Duodenal mucosa (tissue), 2 donors: ENCODE results near the gene NBPF3.
"Not testable (repeated sequence)": the region's sequence is repeated elsewhere in the genome, so short reads cannot be mapped to it uniquely, and the experiment has no call there.

Source experiments
- H3K27ac ChIP-seq: one replicate; pipeline ENCODE4 v1.7.0; 2013; ENCODE audit warnings: low read depth, low read length
- H3K27me3 ChIP-seq, 2 donors: one replicate each; pipeline ENCODE4 v1.7.0; 2013; ENCODE audit warnings: low read length in 2 of 2, control low read depth in 1 of 2; ENCODE audit not compliant: insufficient read depth in 2 of 2, control insufficient read depth in 1 of 2
- H3K36me3 ChIP-seq, 2 donors: one replicate each; pipeline ENCODE4 v1.7.0; 2013; ENCODE audit warnings: low read length in 2 of 2, control low read depth in 1 of 2; ENCODE audit not compliant: insufficient read depth in 2 of 2, control insufficient read depth in 1 of 2
- H3K4me1 ChIP-seq, 2 donors: one replicate each; pipeline ENCODE4 v1.7.0; 2013; ENCODE audit warnings: low read length in 2 of 2, control low read depth in 1 of 2; ENCODE audit not compliant: insufficient read depth in 2 of 2, control insufficient read depth in 1 of 2
- H3K4me3 ChIP-seq, 2 donors: one replicate each; pipeline ENCODE4 v1.7.0; 2013; ENCODE audit warnings: low read length in 2 of 2, low read depth in 1 of 2
- H3K9ac ChIP-seq, 2 donors: one replicate each; pipeline ENCODE4 v1.7.0; 2013; ENCODE audit warnings: low read length in 2 of 2, low read depth in 1 of 2
- H3K9me3 ChIP-seq, 2 donors: one replicate each; pipeline ENCODE4 v1.7.0; 2013; ENCODE audit warnings: low read length in 2 of 2, control low read depth in 1 of 2; ENCODE audit not compliant: control insufficient read depth in 1 of 2

The NBPF3 gene

GRCh38 chr1:21457654-21458053 lies 17.7 kb downstream of the NBPF3 start:
- H3K36me3 ChIP-seq: no peaks in the 10 kb centered on the region
- H3K4me3 ChIP-seq: no peak overlapping the region
- H3K4me1 ChIP-seq: no peaks in the 10 kb centered on the region
- no peaks in the 10 kb centered on the region for H3K9me3 ChIP-seq
- H3K9ac ChIP-seq: no peak overlapping the region
- no peak overlapping the region for H3K27ac ChIP-seq
- no peaks in the 10 kb centered on the region for H3K27me3 ChIP-seq

- not testable (repeated sequence) for H3K27ac ChIP-seq, H3K27me3 ChIP-seq, H3K9me3 ChIP-seq, H3K36me3 ChIP-seq, H3K9ac ChIP-seq, H3K4me3 ChIP-seq, H3K4me1 ChIP-seq
Observed at GRCh38 chr1:21465127-21465526, 25.2 kb downstream of the NBPF3 start.

- H3K4me3 ChIP-seq, H3K4me1 ChIP-seq, H3K27me3 ChIP-seq, H3K36me3 ChIP-seq, H3K9me3 ChIP-seq, H3K27ac ChIP-seq, H3K9ac ChIP-seq: not testable (repeated sequence)
Observed at GRCh38 chr1:21467946-21468345, 28.0 kb downstream of the NBPF3 start.

GRCh38 chr1:21468599-21468998 lies 28.7 kb downstream of the NBPF3 start:
- H3K4me3 ChIP-seq: no peak overlapping the region
- H3K9me3 ChIP-seq: no peaks in the 10 kb centered on the region
- no peak overlapping the region for H3K9ac ChIP-seq
- no peaks in the 10 kb centered on the region for H3K36me3 ChIP-seq
- no peaks in the 10 kb centered on the region for H3K4me1 ChIP-seq
- no peaks in the 10 kb centered on the region for H3K27me3 ChIP-seq
- no peak overlapping the region for H3K27ac ChIP-seq

GRCh38 chr1:21469581-21469980 lies 29.6 kb downstream of the NBPF3 start:
- Histone ChIP-seq H3K27ac (no peak overlapping the region), H3K4me1 (no peaks in the 10 kb centered on the region), H3K36me3 (no peaks in the 10 kb centered on the region), H3K9me3 (no peaks in the 10 kb centered on the region), H3K4me3 (no peak overlapping the region), H3K27me3 (no peaks in the 10 kb centered on the region), H3K9ac (no peak overlapping the region)

- H3K9me3 ChIP-seq: no peaks in the 10 kb centered on the region
- H3K4me1 ChIP-seq: no peaks in the 10 kb centered on the region
- H3K27ac ChIP-seq: no peak overlapping the region
- H3K27me3 ChIP-seq: no peaks in the 10 kb centered on the region
- H3K36me3 ChIP-seq: peaks cover 0 to 1% of the 10 kb centered on the region in 2 donors
- no peak overlapping the region for H3K4me3 ChIP-seq
- H3K9ac ChIP-seq: no peak overlapping the region
Observed at GRCh38 chr1:21472861-21473260, 32.9 kb downstream of the NBPF3 start.

GRCh38 chr1:21478356-21478755 lies 38.4 kb downstream of the NBPF3 start:
- no peaks in the 10 kb centered on the region for H3K9me3 ChIP-seq
- H3K36me3 ChIP-seq: peaks cover 3 to 10% of the 10 kb centered on the region in 2 donors
- no peak overlapping the region for H3K9ac ChIP-seq
- H3K27me3 ChIP-seq: no peaks in the 10 kb centered on the region
- no peak overlapping the region for H3K4me3 ChIP-seq
- no peaks in the 10 kb centered on the region for H3K4me1 ChIP-seq
- H3K27ac ChIP-seq: no peak overlapping the region

- not testable (repeated sequence) for H3K9ac ChIP-seq, H3K4me3 ChIP-seq, H3K9me3 ChIP-seq, H3K27me3 ChIP-seq, H3K4me1 ChIP-seq, H3K36me3 ChIP-seq, H3K27ac ChIP-seq
Observed at GRCh38 chr1:21483881-21484280, 43.9 kb downstream of the NBPF3 start.

- Histone ChIP-seq H3K9ac (no peak overlapping the region), H3K9me3 (no peaks in the 10 kb centered on the region), H3K27ac (no peak overlapping the region), H3K4me3 (no peak overlapping the region), H3K4me1 (no peaks in the 10 kb centered on the region), H3K27me3 (peaks cover 0 to 5% of the 10 kb centered on the region in 2 donors), H3K36me3 (no peaks in the 10 kb centered on the region)
Observed at GRCh38 chr1:21489146-21489545, 49.2 kb downstream of the NBPF3 start.

- no peak overlapping the region for H3K27ac ChIP-seq
- H3K4me3 ChIP-seq: no peak overlapping the region
- no peaks in the 10 kb centered on the region for H3K9me3 ChIP-seq
- H3K36me3 ChIP-seq: no peaks in the 10 kb centered on the region
- no peaks in the 10 kb centered on the region for H3K4me1 ChIP-seq
- peaks cover 0 to 5% of the 10 kb centered on the region in 2 donors for H3K27me3 ChIP-seq
- no peak overlapping the region for H3K9ac ChIP-seq
Observed at GRCh38 chr1:21490774-21491487, 51.0 kb downstream of the NBPF3 start.
